Measurements from ENCODE around the gene DEPDC1B. TPM values are rescaled to one million over a fixed set of nuclear protein-coding genes. Genes with fewer than 3 reads are reported as not detected.

The DEPDC1B gene
- total RNA-seq, 6 experiments from 2014 or later, result 2.7 to 8.5 (median 6.5) TPM

DNA sequence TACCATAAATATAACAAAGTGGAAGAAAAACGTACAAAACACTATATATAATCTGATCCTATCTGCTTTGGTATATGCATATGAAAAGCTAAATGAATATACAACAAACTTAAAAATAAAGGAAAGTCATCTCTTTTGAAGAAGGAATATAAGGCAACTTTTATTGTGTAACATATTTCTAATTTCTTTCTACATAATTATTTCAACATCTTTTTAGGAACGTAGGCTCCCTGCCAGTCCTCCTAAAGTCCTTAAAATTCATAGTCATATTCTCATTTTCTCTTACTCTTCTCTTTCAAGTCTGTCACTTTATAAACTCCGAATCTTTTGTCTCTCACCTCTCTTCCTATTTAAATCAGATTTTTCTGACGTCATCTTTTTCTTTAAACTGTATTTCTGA, 9.6 kb downstream of the DEPDC1B start:
- Mint-ChIP-seq H3K27ac (no peak overlapping the region), H3K4me3 (no peak overlapping the region), H3K4me1 (ENCODE audit: low read depth) (peaks cover 30% of the 10 kb centered on the region), H3K27me3 (ENCODE audit: insufficient read depth) (no peaks in the 10 kb centered on the region), H3K36me3 (ENCODE audit: low read depth) (no peaks in the 10 kb centered on the region), H3K9me3 (no peaks in the 10 kb centered on the region)
- TF ChIP-seq, protein P1, sequence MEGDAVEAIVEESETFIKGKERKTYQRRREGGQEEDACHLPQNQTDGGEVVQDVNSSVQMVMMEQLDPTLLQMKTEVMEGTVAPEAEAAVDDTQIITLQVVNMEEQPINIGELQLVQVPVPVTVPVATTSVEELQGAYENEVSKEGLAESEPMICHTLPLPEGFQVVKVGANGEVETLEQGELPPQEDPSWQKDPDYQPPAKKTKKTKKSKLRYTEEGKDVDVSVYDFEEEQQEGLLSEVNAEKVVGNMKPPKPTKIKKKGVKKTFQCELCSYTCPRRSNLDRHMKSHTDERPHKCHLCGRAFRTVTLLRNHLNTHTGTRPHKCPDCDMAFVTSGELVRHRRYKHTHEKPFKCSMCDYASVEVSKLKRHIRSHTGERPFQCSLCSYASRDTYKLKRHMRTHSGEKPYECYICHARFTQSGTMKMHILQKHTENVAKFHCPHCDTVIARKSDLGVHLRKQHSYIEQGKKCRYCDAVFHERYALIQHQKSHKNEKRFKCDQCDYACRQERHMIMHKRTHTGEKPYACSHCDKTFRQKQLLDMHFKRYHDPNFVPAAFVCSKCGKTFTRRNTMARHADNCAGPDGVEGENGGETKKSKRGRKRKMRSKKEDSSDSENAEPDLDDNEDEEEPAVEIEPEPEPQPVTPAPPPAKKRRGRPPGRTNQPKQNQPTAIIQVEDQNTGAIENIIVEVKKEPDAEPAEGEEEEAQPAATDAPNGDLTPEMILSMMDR (IDR thresholded peaks at IDR 0.05), result no peak
- DNase-seq, result no peak

DNA sequence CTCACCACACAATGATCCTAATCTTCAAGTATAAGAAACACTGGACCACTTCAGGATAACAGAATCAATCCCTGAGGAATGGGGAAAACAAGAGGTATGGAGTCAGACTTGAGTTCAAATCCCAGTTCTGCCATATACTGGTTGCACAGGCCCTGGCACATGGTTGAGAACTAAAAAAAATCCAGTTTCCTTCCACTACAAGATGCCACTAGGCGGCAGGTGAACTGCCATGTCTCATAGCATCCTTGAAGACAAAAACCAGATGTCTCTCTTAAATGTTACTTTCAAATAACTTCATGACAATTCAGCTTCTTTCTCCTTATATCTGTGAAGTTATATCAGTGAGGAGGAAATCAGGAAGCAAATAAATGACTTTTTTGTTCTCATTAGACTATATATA, 11.0 kb downstream of the DEPDC1B start:
- TF ChIP-seq, protein P1 (IDR thresholded peaks at IDR 0.05), result no peak
- Mint-ChIP-seq H3K4me3 (no peak overlapping the region), H3K9me3 (no peaks in the 10 kb centered on the region), H3K4me1 (ENCODE audit: low read depth) (peaks cover 30% of the 10 kb centered on the region), H3K36me3 (ENCODE audit: low read depth) (no peaks in the 10 kb centered on the region), H3K27me3 (ENCODE audit: insufficient read depth) (no peaks in the 10 kb centered on the region), H3K27ac (no peak overlapping the region)
- DNase-seq, result no peak

DNA sequence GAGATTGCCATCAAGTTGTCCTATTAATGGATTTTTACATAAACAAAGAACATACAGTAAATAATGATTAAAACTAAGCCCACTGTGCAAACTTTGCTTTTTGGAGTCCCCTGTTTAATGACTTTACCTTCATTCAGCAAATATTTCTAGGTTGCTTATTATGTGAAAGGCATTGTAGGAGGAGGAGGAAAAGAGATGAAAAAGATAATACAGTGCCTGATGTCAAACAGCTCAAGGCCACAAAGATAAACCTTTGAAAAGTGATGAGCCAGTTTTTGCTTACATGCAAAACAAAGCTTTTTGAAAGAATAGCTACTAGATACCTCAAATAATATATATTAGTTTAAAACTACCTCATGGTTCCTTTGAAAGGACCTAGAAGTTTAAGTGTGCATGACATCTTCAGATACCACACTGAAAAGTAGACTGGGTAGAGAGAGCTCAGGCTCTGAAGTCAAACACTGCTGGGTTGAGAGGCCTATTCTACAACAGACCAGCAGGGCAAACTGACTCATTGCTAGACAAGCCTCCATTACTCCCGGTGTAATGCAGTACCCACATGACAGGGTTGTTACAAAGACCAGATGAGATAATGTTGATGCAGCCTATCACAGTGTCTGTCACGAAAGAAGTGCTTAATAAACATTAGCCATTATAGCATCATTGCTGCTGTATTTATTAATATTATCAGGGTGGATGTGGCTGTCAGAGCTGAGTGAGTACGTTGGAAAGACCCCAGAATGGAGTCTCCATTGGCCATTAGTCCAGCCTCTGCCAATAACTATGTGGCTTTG, 11.8 kb downstream of the DEPDC1B start:
- Mint-ChIP-seq H3K27me3 (ENCODE audit: insufficient read depth) (no peaks in the 10 kb centered on the region), H3K4me1 (ENCODE audit: low read depth) (peaks cover 30% of the 10 kb centered on the region), H3K4me3 (no peak overlapping the region), H3K9me3 (no peaks in the 10 kb centered on the region), H3K27ac (0 out of 2 replicates have a peak overlapping the region, but pooled peaks have one; percentile 15), H3K36me3 (ENCODE audit: low read depth) (no peaks in the 10 kb centered on the region)
- peak; percentile 55 for DNase-seq
- TF ChIP-seq, protein P1 (IDR thresholded peaks at IDR 0.05), result peak; percentile 56

DNA sequence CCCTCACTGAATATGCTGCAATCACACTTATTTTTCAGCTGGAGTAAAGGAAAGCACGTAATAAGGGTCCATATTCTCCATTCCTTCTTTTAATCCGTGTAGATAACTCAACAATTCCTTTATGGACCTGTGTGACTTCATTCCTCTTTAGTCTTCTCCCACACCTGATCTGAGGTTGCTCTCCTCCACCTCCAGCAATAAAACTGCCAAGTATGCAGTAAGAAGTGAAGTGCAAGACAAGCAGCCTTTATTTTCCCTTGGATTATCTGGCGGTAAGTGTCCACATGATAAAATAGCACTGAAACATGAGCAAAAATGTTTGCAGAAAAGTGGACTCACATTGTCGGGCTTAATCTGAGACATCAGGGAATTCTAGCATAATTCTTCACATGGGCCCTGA, 13.8 kb downstream of the DEPDC1B start:
- Mint-ChIP-seq H3K9me3 (no peaks in the 10 kb centered on the region), H3K4me1 (ENCODE audit: low read depth) (peaks cover 22% of the 10 kb centered on the region), H3K4me3 (no peak overlapping the region), H3K27me3 (ENCODE audit: insufficient read depth) (no peaks in the 10 kb centered on the region), H3K36me3 (ENCODE audit: low read depth) (no peaks in the 10 kb centered on the region), H3K27ac (no peak overlapping the region)
- DNase-seq, result no peak
- TF ChIP-seq, protein P1 (IDR thresholded peaks at IDR 0.05), result no peak

DNA sequence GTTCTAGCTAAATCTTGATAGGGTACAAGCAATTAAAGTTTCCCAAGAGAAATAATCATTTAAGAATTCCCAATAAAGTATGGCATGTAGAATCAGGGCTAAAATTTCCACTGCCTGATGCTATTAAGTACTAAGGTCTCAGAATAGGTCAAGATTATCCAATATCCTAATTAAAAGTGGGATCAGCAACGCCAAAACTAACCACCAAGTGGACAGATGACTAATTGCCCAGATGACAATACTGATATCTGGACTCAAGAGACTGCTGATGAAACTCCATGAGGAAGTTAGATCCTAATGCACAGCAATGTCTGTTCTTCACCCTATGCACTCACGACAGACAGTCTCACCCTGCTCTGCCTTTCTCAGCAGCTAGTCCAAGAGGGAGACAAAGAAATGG, 14.3 kb downstream of the DEPDC1B start:
- Mint-ChIP-seq H3K27ac (no peak overlapping the region), H3K4me3 (no peak overlapping the region), H3K27me3 (ENCODE audit: insufficient read depth) (no peaks in the 10 kb centered on the region), H3K9me3 (no peaks in the 10 kb centered on the region), H3K36me3 (ENCODE audit: low read depth) (no peaks in the 10 kb centered on the region), H3K4me1 (ENCODE audit: low read depth) (peaks cover 20% of the 10 kb centered on the region)
- no peak for DNase-seq
- TF ChIP-seq, protein P1 (IDR thresholded peaks at IDR 0.05), result no peak

Data from HFFc6 (cell line).